ENCODE results near the gene SORCS2. TPM values are rescaled to one million over a fixed set of nuclear protein-coding genes. Genes with fewer than 3 reads are reported as not detected.

Gene SORCS2
- total and polyA plus RNA-seq, 2 of the 4 experiments (the other 2 are of a cell fraction) = 0.36 to 0.62 TPM

- ChIA-PET POLR2A (ENCODE audit: unreplicated experiment) (no interaction called here), CTCF (no interaction called here)
- Histone ChIP-seq H2BK120ac (ENCODE audit: low read depth, low read length) (no peak overlapping the region), H3K27ac (ENCODE audit: insufficient read depth, low read length) (no peak overlapping the region), H2AFZ (replicated peaks; ENCODE audit: low read length, poor library complexity) (no peak overlapping the region), H3K27me3 (ENCODE audit: control insufficient read depth, insufficient read depth, low read length) (peaks cover 64% of the 10 kb centered on the region), H3K9me1 (ENCODE audit: insufficient read depth, low read length) (no peaks in the 10 kb centered on the region), H3K4me1 (ENCODE audit: control insufficient read depth, insufficient read depth, low read length) (no peaks in the 10 kb centered on the region), H4K8ac (ENCODE audit: low read depth in 2 of 2, low read length in 2 of 2) (no peak overlapping the region), H3K36me3 (ENCODE audit: control insufficient read depth, insufficient read depth, low read length) (no peaks in the 10 kb centered on the region), H2AK9ac (replicated peaks; ENCODE audit: low read depth, low read length, poor library complexity) (no peak overlapping the region), H4K20me1 (ENCODE audit: insufficient read depth, low read length) (no peaks in the 10 kb centered on the region), H3K4ac (ENCODE audit: low read depth, low read length) (no peak overlapping the region), H4K91ac (ENCODE audit: insufficient read depth, low read depth, low read length) (no peak overlapping the region), H3K56ac (ENCODE audit: extremely low read depth, insufficient read depth, low read length) (no peak overlapping the region), H2BK5ac (ENCODE audit: low read depth, low read length, poor library complexity, severe bottlenecking) (no peak overlapping the region), H2BK20ac (ENCODE audit: low read depth, low read length) (no peak overlapping the region), H3K14ac (replicated peaks; ENCODE audit: low read depth, low read length) (no peak overlapping the region), H3K23ac (ENCODE audit: low read depth, low read length) (no peak overlapping the region), H3K9ac (ENCODE audit: low read depth, low read length) (no peak overlapping the region), H2AK5ac (ENCODE audit: low read depth, low read length) (no peak overlapping the region), H2BK15ac (ENCODE audit: low read depth, low read length) (no peak overlapping the region), H4K5ac (ENCODE audit: low read depth, low read length) (no peak overlapping the region), H3K9me3 (ENCODE audit: control insufficient read depth, insufficient read depth, low read length) (no peaks in the 10 kb centered on the region), H3K18ac (ENCODE audit: low read depth, low read length) (no peak overlapping the region), H3K4me2 (ENCODE audit: low read depth, low read length) (no peak overlapping the region), H3K79me1 (ENCODE audit: low read depth in 1 of 2, low read length in 2 of 2) (no peaks in the 10 kb centered on the region), H3K4me3 (ENCODE audit: insufficient read depth, low read depth, low read length) (no peak overlapping the region)
- DNase-seq = no peak
- dilution Hi-C loops (cut with HindIII; ENCODE audit: low sequenced_read_pairs, unreplicated experiment) (no loop called here), intact Hi-C loops (cut with micrococcal nuclease) (no loop called here), in situ Hi-C loops (cut with MboI; ENCODE audit: low sequenced_read_pairs) (no loop called here)
- 47% methylated on average over 6 of the region's 11 CpGs; no CpG with 5 or more reads in 1 of the 2 experiments for WGBS, 2 experiments (ENCODE audit: extremely low coverage in 2 of 2, insufficient read length in 1 of 2)
- TF ChIP-seq CEBPB (IDR thresholded peaks at IDR 0.05; ENCODE audit: low read depth, low read length) (no peak), SMC3 (IDR thresholded peaks at IDR 0.05; ENCODE audit: low read depth, low read length) (no peak), ELK1 (IDR thresholded peaks at IDR 0.05; ENCODE audit: borderline replicate concordance, low read depth, low read length) (no peak), FOS (IDR thresholded peaks at IDR 0.05; ENCODE audit: low read depth, low read length) (no peak), RCOR1 (IDR thresholded peaks at IDR 0.05; ENCODE audit: insufficient replicate concordance, low read length) (no peak), RAD21 (IDR thresholded peaks at IDR 0.05; ENCODE audit: low read length) (no peak), USF2 (IDR thresholded peaks at IDR 0.05; ENCODE audit: low read depth, low read length) (no peak), MXI1 (IDR thresholded peaks at IDR 0.05; ENCODE audit: borderline replicate concordance, low read depth, low read length) (no peak), MAZ (IDR thresholded peaks at IDR 0.05; ENCODE audit: borderline replicate concordance, low read depth, low read length) (no peak), NFE2L2 (IDR thresholded peaks at IDR 0.05; ENCODE audit: low read depth, low read length) (no peak), RFX5 (IDR thresholded peaks at IDR 0.05; ENCODE audit: low read depth, low read length) (no peak), MAFK (IDR thresholded peaks at IDR 0.05; ENCODE audit: low read depth, low read length) (no peak), CHD1 (IDR thresholded peaks at IDR 0.05; ENCODE audit: low read depth, low read length) (no peak), BHLHE40 (IDR thresholded peaks at IDR 0.05; ENCODE audit: low read depth, low read length) (no peak), POLR2A (IDR thresholded peaks at IDR 0.05; ENCODE audit: low read depth, low read length) (no peak), CTCF (conservative IDR thresholded peaks at IDR 0.05; ENCODE audit: low read depth, low read length) (no peak)
- BruUV-seq (replicated peaks) = no TSS peak
- no peak for ATAC-seq (ENCODE audit: low read depth)
These were observed 309.0 kb downstream of the SORCS2 start for GRCh38 chr4:7501314-7501713.
